Fibroblast of villous mesenchyme (primary cell): ENCODE results near the gene CIDEA. TPM values are rescaled to one million over a fixed set of nuclear protein-coding genes. Genes with fewer than 3 reads are reported as not detected.

ENCODE experiments used
- DNase-seq: peaks from one replicate; pipeline ENCODE4 v3.0.0-alpha.2; 2010; ENCODE audit warnings: low read depth
- H3K4me3 ChIP-seq: 2 replicates; pipeline ENCODE4 v1.5.1; 2011; ENCODE audit warnings: low read depth, mild to moderate bottlenecking, low read length
- total RNA-seq: library from RNA; depleted of rRNA; stranded (reverse); fragments of >200 nt; gene quantifications from 2 replicates; pipeline ENCODE4 v1.2.3, GENCODE V29; 2012
- TF ChIP-seq, protein P1 (sequence below): IDR thresholded peaks from 2 replicates; pipeline ENCODE4 v1.5.1; 2012; ENCODE audit warnings: low read depth, mild to moderate bottlenecking, low read length; ENCODE audit not compliant: insufficient read depth

Gene CIDEA
- total RNA-seq, 1 donor = not detected

GRCh38 chr18:12296087-12296403, 41.9 kb downstream of the CIDEA start:
- no peak for DNase-seq
- TF ChIP-seq, protein P1, sequence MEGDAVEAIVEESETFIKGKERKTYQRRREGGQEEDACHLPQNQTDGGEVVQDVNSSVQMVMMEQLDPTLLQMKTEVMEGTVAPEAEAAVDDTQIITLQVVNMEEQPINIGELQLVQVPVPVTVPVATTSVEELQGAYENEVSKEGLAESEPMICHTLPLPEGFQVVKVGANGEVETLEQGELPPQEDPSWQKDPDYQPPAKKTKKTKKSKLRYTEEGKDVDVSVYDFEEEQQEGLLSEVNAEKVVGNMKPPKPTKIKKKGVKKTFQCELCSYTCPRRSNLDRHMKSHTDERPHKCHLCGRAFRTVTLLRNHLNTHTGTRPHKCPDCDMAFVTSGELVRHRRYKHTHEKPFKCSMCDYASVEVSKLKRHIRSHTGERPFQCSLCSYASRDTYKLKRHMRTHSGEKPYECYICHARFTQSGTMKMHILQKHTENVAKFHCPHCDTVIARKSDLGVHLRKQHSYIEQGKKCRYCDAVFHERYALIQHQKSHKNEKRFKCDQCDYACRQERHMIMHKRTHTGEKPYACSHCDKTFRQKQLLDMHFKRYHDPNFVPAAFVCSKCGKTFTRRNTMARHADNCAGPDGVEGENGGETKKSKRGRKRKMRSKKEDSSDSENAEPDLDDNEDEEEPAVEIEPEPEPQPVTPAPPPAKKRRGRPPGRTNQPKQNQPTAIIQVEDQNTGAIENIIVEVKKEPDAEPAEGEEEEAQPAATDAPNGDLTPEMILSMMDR = no peak

GRCh38 chr18:12296457-12296856, 42.3 kb downstream of the CIDEA start:
- no peak overlapping the region for H3K4me3 ChIP-seq
- no peak for DNase-seq
- TF ChIP-seq, protein P1 = no peak

More at GRCh38 chr18:12296087-12296403, 41.9 kb downstream of the CIDEA start:
- H3K4me3 ChIP-seq = no peak overlapping the region

DNA sequence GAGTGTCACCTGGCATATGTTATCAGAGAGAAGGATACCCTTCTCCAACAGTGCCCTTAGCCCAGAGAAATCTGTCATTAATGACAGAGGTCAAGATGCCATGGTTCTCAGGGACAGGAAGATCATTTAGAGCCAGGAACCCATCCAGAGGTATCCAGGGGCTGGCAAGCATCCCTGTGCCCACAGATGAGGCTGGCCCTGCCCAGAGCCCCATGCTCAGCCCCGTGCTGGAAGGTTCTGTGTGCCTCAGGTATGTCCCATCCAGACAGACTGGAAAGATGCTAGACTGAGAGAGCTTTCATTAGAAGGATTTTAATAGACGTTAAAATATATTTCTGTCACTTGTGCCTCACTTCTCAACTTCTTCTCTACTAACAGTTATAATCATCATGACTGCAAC, 45.7 kb downstream of the CIDEA start:
- TF ChIP-seq, protein P1 = no peak
- H3K4me3 ChIP-seq = no peak overlapping the region
- DNase-seq = no peak

DNA sequence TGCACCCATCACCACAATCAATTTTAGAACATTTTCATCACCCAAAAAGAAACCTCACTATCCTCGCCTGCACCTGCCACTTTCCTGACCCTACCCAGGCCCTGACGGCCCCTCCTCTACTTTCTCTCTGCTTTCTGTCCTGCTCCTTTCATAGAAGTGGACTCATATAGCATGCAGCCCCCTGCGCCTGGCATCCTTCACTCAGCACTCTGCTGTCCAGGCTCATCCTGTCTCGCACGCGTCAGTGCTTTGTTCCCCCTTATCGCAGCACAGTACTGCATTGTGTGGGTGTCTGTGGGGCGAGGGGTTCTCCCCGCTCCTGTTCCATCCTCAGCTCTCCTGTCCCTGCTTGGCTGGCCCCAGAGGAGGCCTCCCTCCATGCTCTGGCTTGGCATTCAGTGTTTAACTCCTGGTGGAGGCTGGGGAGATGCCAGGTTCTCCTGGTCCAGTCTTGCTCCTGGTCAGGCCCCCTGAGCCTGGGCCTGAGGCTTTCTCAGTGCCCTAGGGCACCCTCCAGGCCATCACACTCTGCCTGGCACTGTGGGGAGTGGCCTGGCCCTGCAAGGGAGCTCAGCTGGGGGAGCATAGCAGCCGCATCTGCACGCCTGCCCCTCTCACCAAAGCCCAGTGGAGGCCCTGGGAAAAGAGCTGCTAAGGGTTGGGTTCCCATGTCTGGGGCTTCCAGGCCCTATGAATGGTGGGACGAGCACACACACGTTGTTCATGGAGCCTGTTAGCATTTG, 47.3 kb downstream of the CIDEA start:
- TF ChIP-seq, protein P1 = no peak
- DNase-seq = no peak
- H3K4me3 ChIP-seq = no peak overlapping the region

- H3K4me3 ChIP-seq = no peak overlapping the region
- TF ChIP-seq, protein P1 = no peak
- peak; percentile 41 for DNase-seq
Measured at GRCh38 chr18:12302391-12303147, 48.4 kb downstream of the CIDEA start.

DNA sequence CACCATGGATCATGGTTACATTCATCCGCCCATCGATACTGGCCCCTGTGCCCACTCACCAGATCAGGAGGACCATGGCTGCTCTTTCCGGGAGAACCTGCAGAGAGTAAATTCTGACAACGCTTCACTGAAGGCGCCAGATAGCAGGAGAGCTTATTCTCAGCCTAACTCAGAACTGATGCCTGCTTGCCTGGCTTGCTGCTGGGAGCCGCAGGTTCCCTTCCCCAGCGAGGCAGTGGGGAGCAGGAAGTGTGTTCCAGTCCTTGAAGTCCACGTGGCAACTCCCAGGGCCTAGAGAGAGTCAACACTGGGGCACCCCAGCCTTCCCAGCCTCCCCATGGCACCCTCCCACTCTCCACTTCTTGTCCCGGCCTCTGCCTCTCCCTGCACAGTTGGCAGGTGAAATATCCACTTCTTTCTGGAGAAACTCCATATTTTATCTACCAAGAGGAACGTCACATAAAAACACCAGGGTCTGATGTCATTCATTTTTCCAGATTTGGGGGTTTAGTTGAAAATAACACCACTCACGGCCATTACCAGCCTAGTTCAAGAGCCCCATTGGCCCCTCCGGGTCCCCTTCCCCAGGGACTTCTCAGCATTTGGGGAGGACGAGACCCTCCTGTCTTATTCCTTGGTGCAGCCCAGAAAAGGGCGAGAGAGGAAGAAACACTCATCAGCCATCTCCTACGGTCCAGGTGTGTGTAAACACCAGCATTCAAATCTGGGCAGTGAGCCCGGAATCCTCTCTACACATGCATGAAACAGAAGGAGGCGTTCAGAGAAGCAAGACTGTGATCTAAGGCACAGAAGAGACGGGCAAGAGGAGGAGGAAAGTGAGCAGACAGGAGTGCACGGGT, 50.4 kb downstream of the CIDEA start:
- no peak for DNase-seq
- no peak overlapping the region for H3K4me3 ChIP-seq

More for the DNA sequence above, 50.4 kb downstream of the CIDEA start:
- TF ChIP-seq, protein P1 = no peak
